GM12892 (cell line): ENCODE results near the gene MGAT3.

Experiments
- POLR2A ChIP-seq: IDR thresholded peaks from 2 replicates; pipeline ENCODE4 v1.6.1; 2011; ENCODE audit warnings: low read depth, low read length, control low read depth
- TAF1 ChIP-seq: IDR thresholded peaks from 2 replicates; pipeline ENCODE4 v1.6.1; 2011; ENCODE audit warnings: low read depth, mild to moderate bottlenecking, control low read depth, low read length, borderline replicate concordance

GRCh38 chr22:39500101-39500500, 43.3 kb downstream of the MGAT3 start:
- no peak for TF ChIP-seq TAF1
- no peak for TF ChIP-seq POLR2A
